ENCODE measurements around the gene KLF2. TPM values are rescaled to one million over a fixed set of nuclear protein-coding genes. Genes with fewer than 3 reads are reported as not detected.

KLF2 gene
- total and polyA plus RNA-seq, 4 experiments from 2014 or later, result 120 to 437 (median 363) TPM

DNA sequence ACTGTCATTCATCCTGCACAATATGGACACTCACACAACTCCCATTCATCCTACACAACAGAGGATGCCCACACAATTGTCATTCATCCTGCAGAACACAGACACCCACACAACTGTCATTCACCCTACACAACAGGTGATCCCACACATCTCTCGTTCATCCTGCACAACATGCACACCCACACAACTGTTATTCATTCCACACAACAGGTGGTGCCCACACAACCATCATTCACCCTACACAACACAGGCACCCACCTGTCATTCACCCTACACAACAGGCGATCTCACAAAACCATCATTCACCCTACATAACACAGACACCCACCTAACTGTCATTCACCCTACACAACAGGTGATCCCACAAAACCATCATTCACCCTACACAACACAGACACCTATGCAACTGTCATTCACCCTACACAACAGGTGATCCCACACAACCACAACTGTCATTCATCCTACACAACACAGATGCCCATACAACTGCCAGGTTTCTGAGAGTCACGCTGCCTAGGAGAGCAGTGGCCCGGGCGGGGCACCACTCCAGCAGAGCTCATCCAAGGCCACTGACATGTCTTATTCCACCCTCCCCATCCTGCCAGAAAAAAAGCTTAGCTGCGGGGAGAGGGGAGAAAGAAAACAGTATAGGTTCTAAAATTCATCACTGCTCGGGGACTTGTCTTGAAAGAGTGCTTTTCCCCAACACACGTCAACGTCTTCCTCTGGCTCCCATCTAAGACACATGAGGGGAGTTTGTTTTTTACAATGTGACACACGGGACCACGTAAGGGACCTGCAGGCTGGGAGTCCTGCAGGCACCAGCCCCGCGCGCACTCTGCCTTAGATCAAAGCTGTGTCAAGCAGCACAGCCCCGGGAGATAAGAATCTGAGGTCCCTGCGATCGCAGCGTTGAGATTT, 44.0 kb downstream of the KLF2 start:
- Histone ChIP-seq H3K4me1 (ENCODE audit: insufficient read depth, low read length) (peaks cover 98% of the 10 kb centered on the region), H3K27ac (ENCODE audit: low read depth, low read length) (peak overlapping the region; percentile 89), H3K4me3 (ENCODE audit: low read length in 2 of 2) (peak overlapping the region; percentile 56 to 67), H3K27me3 (ENCODE audit: insufficient read depth, low read length) (no peaks in the 10 kb centered on the region), H3K9me3 (ENCODE audit: control insufficient read depth in 1 of 2, low read length in 2 of 2) (no peaks in the 10 kb centered on the region), H3K36me3 (ENCODE audit: insufficient read depth, low read length) (no peaks in the 10 kb centered on the region)
- Mint-ChIP-seq H3K4me1 (peaks cover 9 to 50% (median 39%) of the 10 kb centered on the region in 4 donors), H3K27me3 (no peaks in the 10 kb centered on the region), H3K36me3 (peaks cover 0 to 11% of the 10 kb centered on the region in 2 donors), H3K9me3 (peaks cover 0 to 7% (median 0%) of the 10 kb centered on the region in 8 donors), H3K4me3 (no peak overlapping the region), H3K27ac (no peak overlapping the region)
- ChIA-PET CTCF (ENCODE audit: partially characterized antibody) (interaction anchor here (1.0 to 10.2 kb wide), 7 partner anchors 14 to 122 kb away, joined by 3 to 143 read pairs (median 11); partner anchors contain the start of gene KLF2), POLR2A (ENCODE audit: partially characterized antibody) (interaction anchor here (0.7 to 34.9 kb wide), 19 partner anchors 6 to 1913 kb away, joined by 3 to 6478 read pairs (median 5); partner anchors contain the start of genes FAM32A, JUND and KLF2)
- intact Hi-C loops (cut with micrococcal nuclease), result loop anchor here (1.0 kb wide), 1 partner anchor 38 kb away; no protein-coding TSS in a partner anchor
- peak; percentile 88 to 94 (median 91) for DNase-seq

DNA sequence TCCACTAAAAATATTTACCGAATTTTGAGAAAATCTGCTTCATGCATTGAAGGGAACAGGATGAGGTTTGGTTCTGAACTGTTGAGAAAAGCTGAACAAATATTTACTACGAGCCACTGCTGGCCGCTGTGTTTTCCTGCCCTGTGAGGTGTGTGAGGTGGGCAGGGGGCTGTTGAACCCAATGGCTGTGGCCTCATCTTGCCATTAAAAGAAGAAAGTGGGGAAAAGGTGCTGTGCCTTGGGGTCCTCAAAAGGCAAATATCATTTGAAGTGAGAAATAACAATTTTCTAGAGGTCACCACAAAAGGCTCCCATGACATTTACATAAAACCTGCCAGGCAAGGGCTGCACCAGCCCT, 44.7 kb downstream of the KLF2 start:
- intact Hi-C loops (cut with micrococcal nuclease), result loop anchor here (1.0 kb wide), 1 partner anchor 39 kb away; no protein-coding TSS in a partner anchor
- H3K4me3 ChIP-seq (ENCODE audit: low read length in 2 of 2), result peak overlapping the region; percentile 7 to 27

GRCh38 chr19:16369664-16370576, 45.3 kb downstream of the KLF2 start:
- no peaks in the 10 kb centered on the region for H3K27me3 Mint-ChIP-seq
- no peak overlapping the region for H3K4me3 Mint-ChIP-seq
- Histone ChIP-seq H3K27me3 (ENCODE audit: insufficient read depth, low read length) (no peaks in the 10 kb centered on the region), H3K4me3 (ENCODE audit: low read length in 2 of 2) (peak overlapping the region; percentile 18 to 51), H3K27ac (ENCODE audit: low read depth, low read length) (peak overlapping the region; percentile 89), H3K9me3 (ENCODE audit: control insufficient read depth in 1 of 2, low read length in 2 of 2) (no peaks in the 10 kb centered on the region), H3K4me1 (ENCODE audit: insufficient read depth, low read length) (peaks cover 98% of the 10 kb centered on the region), H3K36me3 (ENCODE audit: insufficient read depth, low read length) (no peaks in the 10 kb centered on the region)
- H3K9me3 Mint-ChIP-seq, result peaks cover 0 to 7% (median 0%) of the 10 kb centered on the region in 8 donors
- no peak overlapping the region for H3K27ac Mint-ChIP-seq
- H3K4me1 Mint-ChIP-seq, result peaks cover 0 to 54% (median 39%) of the 10 kb centered on the region in 4 donors
- intact Hi-C loops (cut with micrococcal nuclease), result loop anchor here (1.0 to 2.0 kb wide), 2 partner anchors 40 to 259 kb away; partner anchors contain the start of gene RAB8A
- CTCF ChIA-PET (ENCODE audit: partially characterized antibody), result interaction anchor here (1.4 to 10.2 kb wide), 7 partner anchors 13 to 123 kb away, joined by 4 to 143 read pairs (median 23); no protein-coding TSS in a partner anchor
- POLR2A ChIA-PET (ENCODE audit: partially characterized antibody), result interaction anchor here (0.7 to 34.9 kb wide), 21 partner anchors 4 to 1911 kb away, joined by 3 to 6478 read pairs (median 5); partner anchors contain the start of genes AP1M1, FAM32A, JUND and KLF2
- H3K36me3 Mint-ChIP-seq, result peaks cover 2 to 13% of the 10 kb centered on the region in 2 donors
- peak; percentile 81 to 98 (median 86) for DNase-seq

More for the DNA sequence above, 44.7 kb downstream of the KLF2 start:
- ChIA-PET CTCF (ENCODE audit: partially characterized antibody) (interaction anchor here (1.0 to 10.2 kb wide), 7 partner anchors 14 to 122 kb away, joined by 3 to 143 read pairs (median 11); partner anchors contain the start of gene KLF2), POLR2A (ENCODE audit: partially characterized antibody) (interaction anchor here (0.7 to 34.9 kb wide), 18 partner anchors 5 to 1912 kb away, joined by 3 to 6478 read pairs (median 6); partner anchors contain the start of genes FAM32A, JUND and KLF2)
- Mint-ChIP-seq H3K4me3 (no peak overlapping the region), H3K27me3 (no peaks in the 10 kb centered on the region), H3K36me3 (peaks cover 0 to 11% of the 10 kb centered on the region in 2 donors), H3K4me1 (peaks cover 3 to 50% (median 38%) of the 10 kb centered on the region in 4 donors), H3K27ac (no peak overlapping the region), H3K9me3 (peaks cover 0 to 7% (median 0%) of the 10 kb centered on the region in 8 donors)
- Histone ChIP-seq H3K27me3 (ENCODE audit: insufficient read depth, low read length) (no peaks in the 10 kb centered on the region), H3K27ac (ENCODE audit: low read depth, low read length) (peak overlapping the region; percentile 89), H3K4me1 (ENCODE audit: insufficient read depth, low read length) (peaks cover 98% of the 10 kb centered on the region), H3K9me3 (ENCODE audit: control insufficient read depth in 1 of 2, low read length in 2 of 2) (no peaks in the 10 kb centered on the region), H3K36me3 (ENCODE audit: insufficient read depth, low read length) (no peaks in the 10 kb centered on the region)
- DNase-seq, result no peak

DNA sequence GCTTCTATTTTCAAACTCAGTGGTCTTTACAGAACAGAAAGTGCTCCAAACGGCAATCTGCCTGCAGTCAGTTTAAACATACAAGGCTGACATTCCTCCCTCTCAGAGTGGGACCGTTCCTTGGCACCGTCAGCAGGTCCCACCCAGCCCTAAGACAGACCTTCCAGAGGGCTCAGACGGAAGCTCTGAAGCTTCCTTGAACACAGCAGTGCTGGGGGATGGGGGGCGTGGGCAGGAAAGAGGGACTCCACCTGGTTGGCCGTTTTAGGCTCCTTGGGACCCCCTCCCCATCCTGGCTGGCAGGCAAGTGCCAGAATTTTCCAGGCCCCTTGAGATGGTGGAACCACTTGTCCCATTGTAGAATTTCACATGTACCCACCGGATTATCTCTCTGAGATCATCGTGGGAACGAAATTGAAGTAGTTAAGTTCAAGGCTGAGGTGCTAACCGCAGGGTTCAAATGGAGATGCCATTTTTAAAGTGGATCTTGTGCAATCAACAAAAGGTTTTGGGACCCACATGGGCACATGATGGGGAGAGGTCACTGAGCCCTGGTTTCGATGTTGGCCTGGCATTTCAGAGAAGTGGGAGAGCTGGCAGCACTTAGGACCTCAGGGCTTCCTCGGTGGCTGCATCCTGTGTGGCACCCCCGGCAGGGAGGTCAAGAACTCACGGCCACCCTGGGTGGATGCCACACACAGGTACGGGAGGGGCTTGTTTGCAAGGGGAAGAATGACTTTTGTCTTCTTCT, 46.2 kb downstream of the KLF2 start:
- H3K27me3 ChIP-seq (ENCODE audit: insufficient read depth, low read length), result no peaks in the 10 kb centered on the region
- H3K9me3 ChIP-seq (ENCODE audit: control insufficient read depth in 1 of 2, low read length in 2 of 2), result no peaks in the 10 kb centered on the region
- H3K4me3 ChIP-seq (ENCODE audit: low read length in 2 of 2), result peak overlapping the region; percentile 18 to 51
- ChIA-PET CTCF (ENCODE audit: partially characterized antibody) (interaction anchor here (0.9 to 10.2 kb wide), 9 partner anchors 10 to 123 kb away, joined by 3 to 143 read pairs (median 23); partner anchors contain the start of gene KLF2), POLR2A (ENCODE audit: partially characterized antibody) (interaction anchor here (0.8 to 34.9 kb wide), 22 partner anchors 3 to 1911 kb away, joined by 3 to 6478 read pairs (median 11); partner anchors contain the start of genes AP1M1, FAM32A, JUND and KLF2)
- peaks cover 98% of the 10 kb centered on the region for H3K4me1 ChIP-seq (ENCODE audit: insufficient read depth, low read length)
- DNase-seq, result peak in 2 of 5 donors; percentile 33 to 60
- Mint-ChIP-seq H3K27me3 (no peaks in the 10 kb centered on the region), H3K4me1 (peaks cover 0 to 59% (median 37%) of the 10 kb centered on the region in 4 donors), H3K36me3 (peaks cover 11 to 18% of the 10 kb centered on the region in 2 donors), H3K4me3 (no peak overlapping the region), H3K27ac (no peak overlapping the region), H3K9me3 (peaks cover 0 to 7% (median 0%) of the 10 kb centered on the region in 8 donors)
- H3K36me3 ChIP-seq (ENCODE audit: insufficient read depth, low read length), result no peaks in the 10 kb centered on the region
- intact Hi-C loops (cut with micrococcal nuclease), result loop anchor here (1.0 to 2.0 kb wide), 3 partner anchors 11 to 260 kb away; partner anchors contain the start of genes KLF2 and RAB8A
- H3K27ac ChIP-seq (ENCODE audit: low read depth, low read length), result peak overlapping the region; percentile 89

DNA sequence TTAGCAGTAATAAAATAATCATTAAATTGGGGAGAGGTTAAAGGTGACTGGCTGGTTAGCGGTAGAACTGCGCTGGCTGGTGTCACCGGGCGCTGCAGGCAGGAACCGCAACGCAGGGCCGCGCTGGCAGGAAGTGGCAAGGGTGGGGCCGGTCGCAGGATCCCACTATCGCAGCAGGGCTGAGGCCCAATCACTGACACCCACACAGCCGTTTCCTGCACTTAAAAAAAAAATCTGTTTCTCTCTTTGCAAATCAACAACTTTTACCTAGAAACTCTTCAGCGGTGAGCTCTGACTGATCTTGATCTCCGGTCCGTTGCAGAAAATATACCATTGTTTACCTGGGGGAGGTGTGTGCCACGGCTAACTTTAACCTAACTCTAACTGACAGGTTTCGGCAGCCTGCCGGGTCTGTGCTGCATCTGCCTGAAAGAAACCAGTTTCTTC, 46.9 kb downstream of the KLF2 start:
- ChIA-PET CTCF (ENCODE audit: partially characterized antibody) (interaction anchor here (0.9 to 10.2 kb wide), 9 partner anchors 10 to 124 kb away, joined by 3 to 143 read pairs (median 10); partner anchors contain the start of gene KLF2), POLR2A (ENCODE audit: partially characterized antibody) (interaction anchor here (0.8 to 34.9 kb wide), 19 partner anchors 3 to 1910 kb away, joined by 3 to 6478 read pairs (median 10); partner anchors contain the start of genes AP1M1, FAM32A, HSH2D and JUND)
- Mint-ChIP-seq H3K27me3 (no peaks in the 10 kb centered on the region), H3K4me3 (no peak overlapping the region), H3K27ac (no peak overlapping the region), H3K9me3 (peaks cover 0 to 7% (median 0%) of the 10 kb centered on the region in 8 donors), H3K36me3 (peaks cover 14 to 18% of the 10 kb centered on the region in 2 donors), H3K4me1 (peaks cover 0 to 60% (median 31%) of the 10 kb centered on the region in 4 donors)
- peaks cover 98% of the 10 kb centered on the region for H3K4me1 ChIP-seq (ENCODE audit: insufficient read depth, low read length)
- no peaks in the 10 kb centered on the region for H3K9me3 ChIP-seq (ENCODE audit: control insufficient read depth in 1 of 2, low read length in 2 of 2)
- peak overlapping the region; percentile 89 for H3K27ac ChIP-seq (ENCODE audit: low read depth, low read length)
- intact Hi-C loops (cut with micrococcal nuclease), result loop anchor here (1.0 to 2.0 kb wide), 3 partner anchors 11 to 261 kb away; partner anchors contain the start of genes KLF2 and RAB8A
- H3K36me3 ChIP-seq (ENCODE audit: insufficient read depth, low read length), result no peaks in the 10 kb centered on the region
- H3K4me3 ChIP-seq (ENCODE audit: low read length in 2 of 2), result peak overlapping the region in 1 of 2 donors; percentile 47
- H3K27me3 ChIP-seq (ENCODE audit: insufficient read depth, low read length), result no peaks in the 10 kb centered on the region
- DNase-seq, result peak; percentile 95 to 97 (median 95)

All from CD4-positive, alpha-beta memory T cell (primary cell).